ENCODE data around the gene PYGB. TPM values are rescaled to one million over a fixed set of nuclear protein-coding genes. Genes with fewer than 3 reads are reported as not detected.
A peak's percentile ranks its signal among the peaks of the same experiment; 100 is the strongest.
"Not testable (repeated sequence)": the region's sequence is repeated elsewhere in the genome, so short reads cannot be mapped to it uniquely, and the experiment has no call there.

The PYGB gene
- total RNA-seq, 1 experiment from 2014 or later = 118 TPM

GRCh38 chr20:25230166-25230831 lies 17.6 kb upstream of the PYGB start:
- DNase-seq (ENCODE audit: low spot score) = no peak

DNA sequence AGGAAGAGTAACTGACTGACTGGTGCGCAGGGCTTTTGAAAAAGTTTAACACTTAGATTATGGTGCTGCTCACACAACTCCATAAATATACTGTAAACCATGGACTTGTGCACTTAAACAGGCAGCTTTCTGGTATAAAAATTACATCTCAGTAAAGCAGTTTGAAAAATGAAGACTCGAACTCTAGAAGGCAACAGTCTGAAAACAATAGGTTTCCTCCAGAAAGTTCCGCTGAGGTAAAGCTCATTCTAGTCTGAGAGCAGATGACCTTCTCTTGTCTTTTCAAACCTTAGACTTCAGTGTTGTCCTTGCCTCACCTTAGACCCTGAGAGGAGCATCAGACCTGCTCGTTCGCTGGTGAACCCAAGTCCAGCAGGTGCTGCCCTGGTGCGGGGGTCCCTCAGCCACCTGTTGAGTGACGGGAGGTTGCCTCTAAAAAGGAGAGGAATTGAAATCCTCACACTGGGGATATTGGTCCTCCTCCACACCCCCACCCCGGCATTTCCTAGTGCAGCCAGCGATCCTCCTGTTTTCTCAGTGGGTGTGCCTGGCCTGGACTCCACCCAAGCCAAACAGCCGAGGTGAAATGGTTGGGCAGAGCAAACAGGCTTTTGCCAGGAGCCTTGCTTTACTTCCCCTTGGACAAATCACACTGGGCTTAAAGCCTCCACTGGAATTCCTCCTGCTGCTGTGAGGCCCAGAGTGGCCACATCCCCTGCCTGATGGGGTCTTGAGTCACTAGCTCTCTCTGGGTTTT lies 14.7 kb upstream of the PYGB start:
- DNase-seq (ENCODE audit: low spot score) = peak; percentile 91

GRCh38 chr20:25234009-25234849 lies 13.7 kb upstream of the PYGB start:
- DNase-seq (ENCODE audit: low spot score) = not testable (repeated sequence)

GRCh38 chr20:25236450-25237304 lies 11.2 kb upstream of the PYGB start:
- peak; percentile 35 for DNase-seq (ENCODE audit: low spot score)

DNA sequence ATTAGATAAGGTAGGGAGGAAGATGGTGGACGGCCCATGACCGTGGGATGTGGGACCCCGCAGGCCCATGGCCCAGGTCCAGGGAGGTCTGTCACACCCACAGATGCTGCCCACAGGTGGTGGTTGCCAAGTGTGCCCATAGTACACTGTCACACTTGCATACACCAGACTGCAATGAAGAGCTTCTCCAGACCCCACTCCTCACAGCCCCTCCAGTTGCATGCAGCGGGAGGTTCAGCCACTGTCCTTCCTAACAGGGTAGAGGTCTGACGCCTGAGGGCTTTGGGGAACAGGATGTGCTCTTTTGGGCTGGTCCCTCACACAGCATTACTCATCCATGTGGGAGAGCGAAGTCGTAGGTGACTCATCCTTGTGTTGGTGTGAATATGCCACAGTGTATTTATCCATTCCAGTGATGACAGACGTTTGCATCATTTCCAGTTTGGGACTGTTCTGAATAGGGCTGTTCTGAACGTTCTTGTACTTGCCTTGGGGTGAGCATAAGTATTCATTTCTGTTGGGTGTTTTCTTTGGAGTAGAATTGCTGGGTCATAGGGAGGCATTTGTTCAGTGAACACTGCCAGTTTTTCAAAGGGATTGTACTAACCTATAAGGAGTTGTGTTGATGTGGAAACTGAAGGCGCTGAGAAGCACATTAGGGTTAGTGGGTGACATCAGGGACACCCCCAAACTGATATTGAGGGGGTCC lies 10.1 kb upstream of the PYGB start:
- DNase-seq (ENCODE audit: low spot score) = peak; percentile 100

DNA sequence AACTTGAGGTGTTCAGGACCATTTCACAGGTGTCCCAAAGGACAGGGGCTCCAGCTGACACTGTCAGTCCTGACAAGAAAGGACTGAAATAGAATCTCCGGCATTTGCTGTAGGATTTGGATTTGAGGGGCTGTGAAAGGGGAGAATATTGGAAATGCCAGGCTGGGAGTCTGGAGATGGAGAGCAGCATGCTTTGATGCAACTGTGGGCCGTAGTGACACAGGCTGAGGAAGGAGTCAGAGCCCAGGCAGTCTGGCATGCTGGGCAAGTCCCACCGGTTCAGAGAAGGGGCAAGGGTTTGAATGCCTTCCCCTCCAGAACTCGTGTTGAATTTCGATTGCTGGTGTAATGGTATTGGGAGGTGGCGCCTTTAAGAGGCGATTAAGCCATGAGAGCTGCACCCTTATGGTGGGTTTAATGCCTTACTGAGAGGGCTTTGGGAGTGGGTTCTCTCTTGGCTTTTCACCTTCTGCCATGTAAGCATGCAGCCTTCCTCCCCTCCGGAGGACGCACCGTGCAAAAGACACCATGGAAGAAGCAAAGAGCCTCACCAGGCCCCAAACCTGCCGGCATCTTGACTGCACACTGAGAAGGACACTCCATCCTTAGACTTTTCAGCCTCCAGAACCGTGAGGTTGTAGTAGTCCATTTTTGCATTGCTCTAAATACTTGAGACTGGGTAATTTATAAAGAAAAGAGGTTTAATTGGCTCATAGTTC lies 9.4 kb upstream of the PYGB start:
- peak; percentile 34 for DNase-seq (ENCODE audit: low spot score)

DNA sequence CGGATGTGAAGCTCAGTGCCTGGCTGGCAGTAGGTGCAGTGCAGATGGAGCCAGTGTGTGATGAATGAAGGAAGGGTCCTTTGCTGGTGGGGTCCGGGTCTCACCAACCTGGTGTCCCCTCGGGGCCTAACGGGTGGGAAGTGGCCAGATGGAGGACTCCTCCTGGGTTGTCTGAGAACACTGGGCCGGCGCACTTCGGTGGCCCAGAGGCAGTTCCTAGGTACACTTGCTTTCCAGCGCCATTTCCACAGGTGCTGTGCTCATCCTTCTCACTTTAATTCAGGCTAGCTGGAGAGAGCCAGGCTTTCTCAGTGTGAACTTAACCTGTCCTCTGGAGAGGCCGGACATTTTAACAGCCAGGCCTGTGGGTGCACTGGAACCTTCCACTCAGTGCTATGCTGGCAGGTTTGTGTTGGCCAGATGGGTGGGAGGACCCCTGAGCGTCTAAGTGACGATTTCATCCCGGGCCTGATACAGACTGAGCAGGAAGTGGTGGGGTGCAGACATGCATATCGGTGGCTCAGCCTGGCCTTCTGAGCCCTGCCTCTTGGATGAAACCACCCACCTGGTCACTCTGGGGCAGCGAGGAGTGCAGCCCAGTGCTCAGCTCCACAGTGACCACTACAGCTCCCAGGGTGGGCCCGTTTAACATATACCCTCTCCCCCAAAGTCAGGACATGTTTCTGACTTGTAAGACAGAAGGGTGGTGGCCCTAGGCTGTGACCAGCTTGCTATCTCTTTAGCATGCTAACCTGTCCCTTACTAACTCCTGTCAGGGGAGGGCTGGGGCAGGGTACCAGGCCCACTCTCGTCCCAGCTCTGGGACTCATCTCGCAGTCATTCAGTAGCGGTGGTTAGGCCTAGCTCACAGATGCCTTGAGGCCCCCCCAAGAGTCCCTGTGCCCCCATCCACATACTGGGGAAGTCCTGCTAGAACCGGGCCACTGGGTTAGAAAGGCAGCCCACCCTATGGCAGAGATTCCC lies 8.2 kb upstream of the PYGB start:
- DNase-seq (ENCODE audit: low spot score) = no peak

- not testable (repeated sequence) for DNase-seq (ENCODE audit: low spot score)
These were observed 6.8 kb upstream of the PYGB start for GRCh38 chr20:25240851-25241658.

DNA sequence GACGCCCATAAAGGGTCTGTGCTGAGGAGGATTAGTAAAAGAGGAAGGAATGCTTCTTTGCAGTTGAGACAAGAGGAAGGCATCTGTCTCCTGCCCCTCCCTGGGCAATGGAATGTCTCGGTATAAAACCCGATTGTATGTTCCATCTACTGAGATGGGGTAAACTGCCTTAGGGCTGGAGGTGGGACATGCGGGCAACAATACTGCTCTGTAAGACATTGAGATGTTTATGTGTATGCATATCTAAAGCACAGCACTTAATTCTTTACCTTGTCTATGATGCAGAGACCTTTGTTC lies 6.3 kb upstream of the PYGB start:
- not testable (repeated sequence) for DNase-seq (ENCODE audit: low spot score)

- no peak for DNase-seq (ENCODE audit: low spot score)
These were observed 5.7 kb upstream of the PYGB start for GRCh38 chr20:25242231-25242630.

DNA sequence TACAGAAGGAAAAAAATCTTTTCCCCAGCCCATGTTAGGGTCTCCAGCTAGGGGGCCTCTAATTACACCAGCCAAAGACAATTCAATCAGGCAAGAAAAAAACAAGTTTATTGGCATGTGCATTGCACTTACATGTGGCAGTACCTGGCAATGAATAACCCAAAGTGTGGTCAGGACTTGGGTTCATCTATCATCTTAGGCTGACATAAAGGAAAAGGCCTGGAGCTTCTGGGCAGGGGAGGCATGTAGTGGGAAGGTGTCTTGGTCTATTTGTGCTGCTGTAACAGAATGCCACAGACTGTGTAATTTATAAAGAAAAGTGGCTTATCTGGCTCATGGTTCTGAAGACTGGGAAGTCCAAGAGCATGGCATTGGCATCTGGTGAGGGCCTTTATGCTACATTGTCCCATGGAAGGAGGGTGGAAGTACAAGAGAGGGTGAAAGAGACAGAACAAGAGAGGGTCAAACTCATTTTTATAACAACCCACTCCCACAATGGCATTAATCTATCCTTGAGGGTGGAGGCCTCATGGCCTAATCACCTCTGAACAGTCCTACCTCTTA lies 4.4 kb upstream of the PYGB start:
- no peak for DNase-seq (ENCODE audit: low spot score)

DNA sequence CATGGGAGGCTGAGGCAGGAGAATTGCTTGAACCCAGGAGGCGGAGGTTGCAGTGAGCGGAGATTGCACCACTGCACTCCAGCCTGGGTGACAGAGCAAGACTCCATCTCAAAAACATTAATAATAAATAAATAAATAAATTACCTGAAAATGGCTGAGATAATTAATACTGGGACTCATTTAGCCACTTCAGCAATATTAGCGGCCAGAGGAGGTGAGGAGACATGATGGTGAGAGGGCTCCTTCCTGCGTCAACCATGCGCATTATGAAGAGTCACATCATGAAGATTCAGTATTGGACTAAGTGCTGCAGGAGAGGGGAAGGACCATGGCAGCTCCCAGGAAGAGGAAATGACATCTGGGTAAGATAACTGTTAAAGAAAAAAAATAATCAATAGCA lies 2.9 kb upstream of the PYGB start:
- DNase-seq (ENCODE audit: low spot score) = no peak

DNA sequence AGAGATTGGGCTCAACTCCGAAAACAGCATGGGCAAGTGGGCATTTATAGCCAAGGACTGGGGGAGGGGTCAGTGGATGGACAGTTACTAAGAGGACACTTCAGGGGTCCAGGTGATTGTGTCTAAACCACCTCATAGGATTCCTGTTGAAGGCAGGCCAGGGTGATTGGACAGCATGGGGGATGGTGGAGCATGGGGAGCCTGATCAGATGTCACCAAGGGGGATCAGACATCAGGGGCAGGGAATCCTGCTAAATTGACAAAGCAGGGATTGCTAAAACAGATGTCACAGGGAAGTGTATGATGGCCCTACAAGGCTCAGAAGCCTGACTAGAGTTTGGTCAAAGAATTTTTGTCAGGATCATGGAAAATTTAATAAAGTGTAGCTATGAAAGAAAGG lies 2.4 kb upstream of the PYGB start:
- no peak for DNase-seq (ENCODE audit: low spot score)

DNA sequence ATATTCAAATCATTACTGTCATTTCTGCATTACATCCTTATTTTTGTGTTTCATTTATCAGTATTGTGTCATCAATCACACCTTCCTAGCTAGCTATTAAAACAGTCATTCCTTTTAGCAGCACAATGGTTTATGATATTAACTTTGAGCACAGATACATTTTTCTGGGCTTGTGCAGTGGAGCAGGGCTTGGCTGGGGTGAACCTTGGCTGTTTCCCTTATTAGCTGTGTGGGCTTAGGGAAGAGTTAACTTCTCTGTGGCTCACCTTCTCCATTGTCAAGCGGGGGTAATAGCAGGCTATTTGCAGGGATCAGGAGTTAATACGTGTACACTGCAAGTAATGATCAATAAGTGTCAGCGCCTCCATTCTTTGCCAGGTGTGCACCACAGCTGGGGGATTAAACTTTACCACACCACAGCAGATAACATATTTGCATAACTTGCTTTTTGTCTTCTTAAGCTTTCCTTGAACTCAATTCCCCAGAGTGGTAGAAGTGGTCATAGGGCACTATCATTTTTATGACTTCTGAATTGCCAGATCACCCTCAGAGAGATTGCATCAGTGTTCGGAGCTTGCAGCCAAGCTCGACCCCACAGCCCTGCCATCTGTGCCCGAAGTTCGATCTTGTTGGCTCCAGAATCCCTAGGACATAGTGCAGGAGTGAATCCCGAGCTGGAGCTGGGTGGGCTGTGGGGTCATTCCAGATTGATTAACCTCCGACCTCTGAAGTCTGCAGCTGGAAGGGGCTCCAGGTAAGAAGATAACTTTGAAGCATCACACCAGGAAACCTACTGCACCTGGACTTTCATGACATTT lies 1.5 kb upstream of the PYGB start:
- no peak for DNase-seq (ENCODE audit: low spot score)

DNA sequence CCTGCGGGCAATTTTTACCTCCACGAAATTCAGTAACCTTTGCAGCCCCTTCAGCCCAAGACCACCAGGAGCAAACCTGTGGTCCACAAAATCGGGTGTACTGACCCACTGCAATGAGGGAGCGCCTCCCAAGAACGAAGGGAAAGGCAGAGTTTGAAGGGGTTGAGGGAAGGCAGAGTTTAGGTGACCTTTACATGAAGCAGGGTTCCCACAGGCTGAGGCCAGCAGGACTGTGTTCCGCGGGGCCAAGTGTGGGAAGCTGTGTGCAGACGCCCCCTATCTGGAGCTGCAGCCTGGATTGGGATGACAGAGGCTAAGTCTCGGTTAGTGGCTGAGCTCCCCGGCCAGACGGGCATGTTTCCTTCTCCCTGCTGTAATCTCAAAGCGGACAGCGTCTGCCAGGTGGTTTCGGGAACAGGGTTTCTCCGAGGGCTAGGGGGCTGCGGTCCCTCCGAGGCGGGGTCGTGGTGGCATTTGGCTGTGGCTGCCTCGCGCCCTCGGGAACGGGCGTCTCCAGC lies 826 bp upstream of the PYGB start:
- no peak for DNase-seq (ENCODE audit: low spot score)

GRCh38 chr20:25247518-25247955 lies 348 bp upstream of the PYGB start:
- no peak for DNase-seq (ENCODE audit: low spot score)

DNA sequence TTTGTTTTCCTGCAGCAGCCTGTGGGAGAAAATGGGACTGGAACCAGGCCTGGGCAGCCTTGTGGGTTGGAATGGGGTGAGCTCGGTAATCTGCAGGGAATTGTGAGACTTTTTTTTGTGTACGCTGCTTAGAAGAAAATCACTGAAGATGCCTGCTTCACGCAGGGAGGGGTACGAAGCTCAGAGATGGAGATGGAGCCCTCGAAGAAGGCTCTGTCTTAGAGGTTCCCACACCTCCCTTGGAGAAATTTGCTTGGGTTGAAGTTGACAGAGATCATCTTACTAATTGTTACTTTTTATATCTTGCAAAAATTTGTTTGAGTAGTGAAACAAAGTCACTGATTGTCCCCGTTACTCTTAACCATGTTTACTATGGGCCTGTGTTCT lies 894 bp downstream of the PYGB start:
- DNase-seq (ENCODE audit: low spot score) = no peak

Data from A172 (cell line).